HG03354 (cell line): Measurements from ENCODE around the gene SNX32.
A peak's percentile ranks its signal among the peaks of the same experiment; 100 is the strongest.
"Not testable (repeated sequence)": the region's sequence is repeated elsewhere in the genome, so short reads cannot be mapped to it uniquely, and the experiment has no call there.

Source experiments
- ATAC-seq: cut with Tn5 transposase; IDR thresholded peaks from one replicate; pipeline ENCODE4 v1.9.1; 2021; ENCODE audit warnings: mild to moderate bottlenecking; ENCODE audit not compliant: unreplicated experiment, poor library complexity, severe bottlenecking

Gene SNX32

GRCh38 chr11:65882120-65883057, 48.6 kb downstream of the SNX32 start:
- ATAC-seq = no peak

DNA sequence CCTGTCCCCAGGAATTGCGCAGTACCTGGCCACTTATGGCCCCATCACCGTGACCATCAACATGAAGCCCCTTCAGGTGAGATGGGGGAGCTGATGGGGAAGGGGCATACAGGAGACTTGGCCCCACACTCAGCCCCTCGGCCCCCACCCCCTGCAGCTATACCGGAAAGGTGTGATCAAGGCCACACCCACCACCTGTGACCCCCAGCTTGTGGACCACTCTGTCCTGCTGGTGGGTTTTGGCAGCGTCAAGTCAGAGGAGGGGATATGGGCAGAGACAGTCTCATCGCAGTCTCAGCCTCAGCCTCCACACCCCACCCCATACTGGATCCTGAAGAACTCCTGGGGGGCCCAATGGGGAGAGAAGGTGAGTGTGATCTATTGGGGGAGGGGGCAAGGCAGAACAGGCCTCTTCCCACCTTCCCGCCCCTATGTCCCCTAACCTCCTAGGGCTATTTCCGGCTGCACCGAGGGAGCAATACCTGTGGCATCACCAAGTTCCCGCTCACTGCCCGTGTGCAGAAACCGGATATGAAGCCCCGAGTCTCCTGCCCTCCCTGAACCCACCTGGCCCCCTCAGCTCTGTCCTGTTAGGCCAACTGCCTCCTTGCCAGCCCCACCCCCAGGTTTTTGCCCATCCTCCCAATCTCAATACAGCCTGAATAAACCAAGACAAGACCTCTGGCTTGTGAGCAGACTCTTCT, 49.4 kb downstream of the SNX32 start:
- ATAC-seq = no peak

GRCh38 chr11:65883786-65884715, 50.3 kb downstream of the SNX32 start:
- ATAC-seq = no peak

DNA sequence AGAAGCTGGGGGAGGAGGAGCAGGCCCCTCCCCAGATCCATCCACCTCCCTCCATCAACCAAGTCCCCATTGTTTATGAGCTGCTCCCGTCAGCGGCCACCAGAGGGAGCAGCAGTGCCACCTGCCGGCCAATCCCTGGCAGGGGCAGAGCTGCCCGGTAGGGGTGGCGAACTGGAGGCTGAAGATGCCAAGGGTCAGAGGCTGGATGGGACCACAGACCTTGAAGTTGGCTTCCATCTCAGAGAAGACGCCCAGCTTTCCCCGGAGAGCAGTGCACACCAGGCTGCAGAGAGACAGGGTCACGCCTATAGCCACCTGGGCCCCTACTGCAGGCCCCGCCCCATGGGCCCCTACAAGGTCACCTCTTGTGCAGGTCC, 50.9 kb downstream of the SNX32 start:
- peak; percentile 44 for ATAC-seq

DNA sequence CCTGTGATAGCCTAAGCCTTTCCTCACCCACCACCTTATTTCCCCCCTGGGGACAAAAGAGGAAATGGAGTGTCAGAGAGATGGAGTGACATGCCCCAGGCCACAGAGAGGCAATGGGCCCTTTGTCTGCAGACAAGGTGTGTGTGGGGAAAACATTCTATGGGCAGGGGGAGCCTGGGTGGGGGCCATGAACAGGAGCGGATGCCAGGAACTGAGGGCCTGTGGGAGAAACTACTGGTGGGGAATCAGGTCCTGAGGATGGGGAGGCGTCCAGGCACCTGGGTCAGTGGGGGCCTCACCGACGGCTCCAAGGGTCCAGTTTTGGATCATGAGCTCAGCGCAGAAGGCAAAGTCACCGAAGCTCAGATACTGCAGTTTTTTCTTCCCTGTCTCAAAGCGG, 51.5 kb downstream of the SNX32 start:
- ATAC-seq = no peak

GRCh38 chr11:65885808-65886536, 52.2 kb downstream of the SNX32 start:
- ATAC-seq = no peak

DNA sequence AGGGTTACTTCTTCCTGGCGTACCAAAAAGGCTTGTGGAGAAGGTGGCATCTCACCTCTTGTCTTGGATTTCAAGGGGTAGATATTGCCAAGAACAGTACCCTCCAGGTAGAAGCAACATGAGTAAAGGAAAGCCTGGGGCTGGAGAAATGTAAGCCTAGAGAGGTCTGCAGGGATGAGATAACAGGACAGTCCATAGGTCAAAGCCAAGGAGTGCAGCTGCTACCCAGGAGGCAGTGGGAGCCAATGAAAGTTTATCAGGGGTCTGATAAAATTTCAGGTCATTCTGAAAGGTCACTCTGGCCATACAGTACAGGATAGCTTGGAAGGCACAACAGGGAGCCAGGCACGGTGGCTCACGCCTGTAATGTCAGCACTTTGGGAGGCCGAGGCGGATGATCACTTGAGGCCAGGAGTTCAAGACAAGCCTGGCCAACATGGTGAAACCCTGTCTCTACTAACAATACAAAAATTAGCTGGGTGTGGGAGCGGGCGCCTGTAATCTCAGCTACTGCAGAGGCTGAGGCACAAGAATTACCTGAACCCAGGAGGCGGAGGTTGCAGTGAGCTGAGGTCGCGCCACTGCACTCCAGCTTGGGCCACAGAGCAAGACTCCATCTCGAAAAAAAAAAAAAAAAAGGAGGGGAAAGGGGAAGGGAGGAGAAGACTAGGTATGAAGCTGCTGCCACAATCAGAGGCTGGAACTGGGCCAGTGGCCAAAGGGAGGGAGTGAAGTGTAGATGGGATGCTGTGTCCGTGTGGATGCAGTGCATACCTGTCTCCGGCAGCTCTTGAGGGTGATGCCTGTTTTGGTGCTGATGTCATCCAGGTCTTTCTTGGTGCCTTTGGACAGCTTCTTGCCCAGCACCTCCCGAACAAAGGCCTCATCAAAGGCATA, 53.3 kb downstream of the SNX32 start:
- ATAC-seq = no peak

DNA sequence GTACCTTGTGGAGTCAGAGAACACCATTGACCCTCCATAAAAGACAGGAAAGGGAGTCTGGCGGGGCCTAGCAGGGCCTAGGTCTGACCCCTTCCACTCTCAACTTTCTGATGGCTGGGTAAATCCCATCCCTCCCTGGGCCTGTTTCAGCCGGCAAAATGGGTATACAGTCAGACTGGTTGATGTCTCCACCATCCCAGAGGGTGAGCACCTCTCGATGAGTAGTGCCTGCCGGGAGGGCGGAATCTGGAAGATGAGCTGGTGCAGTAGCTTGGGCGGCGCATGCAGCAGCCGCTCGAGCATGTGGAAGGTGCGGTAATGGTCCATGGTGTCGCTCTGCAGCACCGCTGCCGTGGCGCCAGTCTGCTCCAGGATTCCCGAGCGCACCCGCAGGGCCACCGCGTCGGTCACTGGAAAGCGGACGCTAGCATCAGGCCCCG, 54.0 kb downstream of the SNX32 start:
- ATAC-seq = no peak

DNA sequence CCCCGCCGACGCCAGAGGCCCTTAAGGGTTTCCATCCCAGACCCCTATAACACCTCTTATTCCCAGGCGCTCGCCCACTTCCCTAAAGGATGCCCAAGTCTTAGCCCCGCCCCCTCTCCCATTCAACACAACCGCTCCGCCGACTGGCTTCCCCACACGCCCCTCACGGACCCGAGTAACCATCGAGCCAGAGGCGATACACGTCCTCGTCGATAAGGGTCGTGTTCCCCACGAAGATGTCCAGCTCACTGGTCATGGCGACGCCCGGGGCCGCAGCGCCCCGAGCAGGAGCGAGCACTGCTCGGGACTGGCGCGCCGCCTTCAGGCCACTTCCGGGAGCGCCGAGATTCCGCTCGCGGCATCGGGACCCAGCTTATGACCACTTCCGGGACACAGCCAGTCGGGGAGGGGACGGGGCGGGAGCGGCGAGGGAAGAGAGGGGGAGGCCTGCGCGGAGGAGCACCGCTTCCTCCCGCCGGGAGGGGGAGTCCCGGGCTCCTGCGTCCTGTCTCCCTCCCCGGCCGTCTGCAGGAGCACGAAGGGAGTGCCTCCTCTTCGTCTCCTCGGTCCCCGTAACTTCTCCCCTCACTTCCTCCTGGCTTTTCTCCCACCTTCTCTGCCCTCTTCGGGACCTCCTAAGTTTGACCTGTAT, 54.5 kb downstream of the SNX32 start, which contains the start of gene FIBP:
Gene FIBP, minus strand, starts transcription at position 309 of the 652 bp plus-strand sequence. Its CDS starts 53 bp downstream, at position 256.
- ATAC-seq = peak; percentile 43

GRCh38 chr11:65890324-65891218, 56.8 kb downstream of the SNX32 start, which contains the start of gene CCDC85B:
Gene CCDC85B (plus strand): TSS chr11:65890673. CDS start chr11:65890784, 111 bp downstream.
- peak; percentile 56 for ATAC-seq

DNA sequence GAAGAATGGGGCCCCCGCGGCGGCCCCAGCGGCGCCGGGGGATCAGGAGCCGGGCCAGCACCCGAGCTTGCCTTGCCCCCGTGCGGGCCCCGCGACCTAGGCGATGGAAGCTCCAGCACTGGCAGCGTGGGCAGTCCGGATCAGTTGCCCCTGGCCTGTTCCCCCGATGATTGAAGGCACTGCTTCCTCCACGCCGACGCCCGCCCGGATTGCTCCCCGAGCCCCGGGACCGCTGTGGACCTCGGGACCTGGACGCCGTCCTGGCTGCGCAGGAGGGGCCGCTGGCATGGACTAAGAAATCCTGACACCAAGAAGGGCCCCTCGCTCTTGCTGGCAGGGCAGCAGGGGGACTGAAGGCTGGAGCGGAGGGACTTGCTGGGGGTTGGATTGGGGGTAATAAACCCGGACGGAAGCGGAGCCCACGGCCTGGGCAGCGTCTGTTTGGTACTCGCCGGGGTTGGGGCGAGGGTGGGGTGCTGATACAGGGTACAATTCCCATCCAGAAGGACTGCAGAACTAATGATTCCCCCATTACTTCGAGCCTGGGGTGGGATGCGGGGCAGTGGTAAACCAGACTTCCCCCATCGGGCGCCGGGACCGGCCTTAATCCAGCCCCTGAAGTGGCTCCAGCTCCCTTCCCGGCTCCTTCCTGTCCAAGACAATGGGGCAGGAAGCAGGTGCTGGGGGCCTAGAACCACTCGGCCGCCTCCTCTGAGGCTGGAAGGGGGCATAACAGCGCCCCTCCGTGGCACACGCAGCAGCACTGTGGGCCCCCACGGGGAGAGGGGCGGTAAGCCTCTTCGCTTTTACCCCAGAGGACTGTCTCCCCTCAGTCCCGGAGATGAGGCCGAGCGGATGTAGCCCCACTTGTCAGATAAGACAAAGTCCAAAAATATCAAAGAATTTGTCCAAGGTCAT, 57.7 kb downstream of the SNX32 start:
- no peak for ATAC-seq

DNA sequence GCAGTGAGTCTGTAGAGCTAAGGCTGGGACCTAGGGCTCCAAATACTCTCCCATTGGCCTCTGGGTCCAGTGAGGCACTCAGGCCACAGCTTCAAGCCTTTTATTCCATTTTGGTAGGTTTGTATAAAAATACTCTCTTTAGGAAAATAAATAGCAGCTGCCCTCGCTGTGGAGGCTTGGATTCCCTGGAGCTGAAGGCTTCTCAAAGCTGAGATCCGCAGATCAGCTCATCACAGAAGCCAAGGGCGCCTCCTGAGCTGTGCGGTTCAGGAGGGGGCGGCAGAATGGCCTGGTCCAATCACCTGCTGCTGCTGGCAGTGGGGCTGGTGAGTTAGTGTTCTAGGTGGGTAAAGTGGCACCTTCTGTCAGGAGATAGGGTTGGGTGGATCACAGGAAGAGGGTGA, 58.4 kb downstream of the SNX32 start:
- not testable (repeated sequence) for ATAC-seq

- no peak for ATAC-seq
These were observed 59.0 kb downstream of the SNX32 start for GRCh38 chr11:65892661-65893317.

- ATAC-seq = no peak
These were observed 60.4 kb downstream of the SNX32 start for GRCh38 chr11:65894034-65894591.

DNA sequence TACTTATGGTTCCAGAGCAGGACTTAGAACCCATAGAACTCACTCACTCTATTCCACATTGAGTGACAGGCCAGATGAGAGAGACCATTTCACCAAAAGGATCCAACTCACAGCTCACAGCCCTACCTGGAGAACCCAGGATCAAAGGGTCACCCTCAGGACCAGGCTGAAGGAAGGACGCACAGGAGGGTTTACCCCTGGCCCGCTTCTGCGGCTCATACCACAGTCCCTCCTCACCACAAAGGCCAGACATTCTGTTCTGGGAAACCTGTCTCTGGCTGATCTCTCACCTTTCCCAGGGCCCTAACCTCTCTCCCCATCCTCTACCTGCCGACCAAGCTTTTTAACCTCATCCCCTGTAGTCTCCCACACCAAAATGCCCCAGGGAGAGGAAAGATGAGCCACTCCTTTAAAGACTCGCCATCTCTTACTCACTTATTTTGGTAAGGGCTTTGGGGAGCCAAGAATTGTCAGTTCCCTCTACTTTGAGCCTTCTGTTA, 61.8 kb downstream of the SNX32 start:
- no peak for ATAC-seq
